A673 (cell line): Measurements from ENCODE around the gene BSN. TPM values are rescaled to one million over a fixed set of nuclear protein-coding genes. Genes with fewer than 3 reads are reported as not detected.

Source experiments
- BruUV-seq: library from RNA; stranded (reverse); fragments of 400-500 nt; replicated peaks from 2 replicates; lab custom pipeline; 2021; lab: Mats Ljungman, UMichigan
- CTCF ChIA-PET: fragments of 300-600 bp; sonication (Branson Sonifier 250); formaldehyde crosslinking; loops from one replicate; lab custom pipeline; 2022; ENCODE audit warnings: antibody characterized with exemption; lab: Charles Lee
- POLR2A ChIA-PET: fragments of 300-600 bp; sonication (Branson Sonifier 250); formaldehyde crosslinking; loops from one replicate; lab custom pipeline; 2022; ENCODE audit warnings: antibody characterized with exemption; ENCODE audit not compliant: low non-redundant PET; lab: Charles Lee
- DNase-seq: peaks from one replicate; pipeline ENCODE4 v3.0.0-alpha.2; 2015; ENCODE audit warnings: low spot score
- H3K27ac ChIP-seq: fragments of 200-600 bp; sonication (generic); 2 replicates; pipeline ENCODE4 v1.5.1; 2016; ENCODE audit warnings: mixed run types, low read depth, mild to moderate bottlenecking, mixed read lengths, antibody characterized with exemption, low read length; ENCODE audit not compliant: poor library complexity, severe bottlenecking
- H3K27me3 ChIP-seq: fragments of 200-600 bp; sonication (generic); replicated peaks from 2 replicates; pipeline ENCODE4 v1.6.1; 2017; ENCODE audit warnings: mixed run types, low read depth, mild to moderate bottlenecking, mixed read lengths, antibody characterized with exemption, low read length; ENCODE audit not compliant: insufficient read depth, poor library complexity
- H3K36me3 ChIP-seq: fragments of 200-600 bp; sonication (generic); 2 replicates; pipeline ENCODE4 v1.6.1; 2016; ENCODE audit warnings: mixed run types, mild to moderate bottlenecking, mixed read lengths, antibody characterized with exemption, low read length; ENCODE audit not compliant: insufficient read depth, poor library complexity, severe bottlenecking
- H3K4me1 ChIP-seq: fragments of 200-600 bp; sonication (generic); 2 replicates; pipeline ENCODE4 v1.6.1; 2017; ENCODE audit warnings: mixed run types, mild to moderate bottlenecking, mixed read lengths, antibody characterized with exemption, low read length; ENCODE audit not compliant: insufficient read depth, poor library complexity, severe bottlenecking
- H3K4me3 ChIP-seq: fragments of 200-600 bp; sonication (generic); 2 replicates; pipeline ENCODE4 v1.5.1; 2016; ENCODE audit warnings: low read depth, mixed run types, mild to moderate bottlenecking, mixed read lengths, low read length; ENCODE audit not compliant: poor library complexity, severe bottlenecking
- H3K9me3 ChIP-seq: fragments of 200-600 bp; sonication (generic); 2 replicates; pipeline ENCODE4 v1.6.1; 2016; ENCODE audit warnings: mixed run types, low read depth, mild to moderate bottlenecking, mixed read lengths, antibody characterized with exemption, low read length; ENCODE audit not compliant: poor library complexity, severe bottlenecking
- EZH2 ChIP-seq: fragments of 200-600 bp; sonication (generic); IDR thresholded peaks from 2 replicates; pipeline ENCODE4 v1.6.1; 2017; ENCODE audit warnings: borderline replicate concordance, low read depth, mild to moderate bottlenecking, mixed read lengths, antibody characterized with exemption, low read length; ENCODE audit not compliant: poor library complexity, severe bottlenecking
- intact Hi-C: fragments of 100-400 bp; cut with micrococcal nuclease; formaldehyde crosslinking; loops from one replicate; pipeline ENCODE4 v1.10.0; 2022; ENCODE audit not compliant: unreplicated experiment
- total RNA-seq: library from RNA; stranded (reverse); gene quantifications from 2 replicates; pipeline ENCODE4 v1.2.3, GENCODE V29; 2021
- TF ChIP-seq, protein P1 (sequence below): fragments of 300-800, 200-600 bp; sonication (generic); conservative IDR thresholded peaks from 2 replicates; pipeline ENCODE4 v1.5.1; 2017; ENCODE audit warnings: low read depth, mild to moderate bottlenecking, antibody characterized with exemption, low read length, moderate library complexity, mixed read lengths

The BSN gene
- total RNA-seq, 1 experiment from 2014 or later: 1.4 TPM

DNA sequence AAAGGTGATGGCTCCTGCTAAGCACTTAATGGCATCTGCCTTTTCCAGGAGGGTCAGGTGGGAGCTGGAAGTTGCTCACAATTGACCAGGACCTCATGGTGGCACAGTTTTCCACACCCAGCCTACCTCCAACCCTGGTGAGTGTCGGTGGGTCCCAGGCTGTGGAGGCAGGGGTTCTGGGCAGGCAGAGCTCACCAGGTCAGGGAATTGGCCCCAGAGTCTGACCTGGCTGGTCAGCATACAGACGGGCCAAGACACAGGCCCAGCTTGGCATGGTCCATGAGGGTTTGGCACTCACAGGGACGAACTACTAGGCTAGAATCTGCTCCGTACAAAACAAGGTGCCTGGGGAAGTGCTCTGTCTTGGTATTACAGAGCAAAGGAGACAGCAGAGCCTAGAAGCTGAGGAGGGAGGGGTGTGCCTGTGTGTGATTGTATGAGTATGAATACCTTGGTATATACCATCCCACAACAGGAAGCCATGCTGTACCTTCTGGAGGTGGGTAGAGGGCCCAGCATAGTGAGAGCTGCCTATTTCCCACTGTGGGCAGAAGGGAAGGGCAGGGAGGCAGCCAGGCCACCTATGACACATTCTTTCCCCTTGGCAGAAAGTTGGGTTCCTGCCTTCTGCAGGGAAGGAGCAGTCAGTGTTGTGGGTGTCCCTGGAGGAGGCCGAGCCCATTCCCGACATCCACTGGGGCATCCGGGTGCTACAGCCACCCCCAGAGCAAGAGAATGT, 126.4 kb downstream of the BSN start:
- TF ChIP-seq EZH2: no peak
- TF ChIP-seq, protein P1, sequence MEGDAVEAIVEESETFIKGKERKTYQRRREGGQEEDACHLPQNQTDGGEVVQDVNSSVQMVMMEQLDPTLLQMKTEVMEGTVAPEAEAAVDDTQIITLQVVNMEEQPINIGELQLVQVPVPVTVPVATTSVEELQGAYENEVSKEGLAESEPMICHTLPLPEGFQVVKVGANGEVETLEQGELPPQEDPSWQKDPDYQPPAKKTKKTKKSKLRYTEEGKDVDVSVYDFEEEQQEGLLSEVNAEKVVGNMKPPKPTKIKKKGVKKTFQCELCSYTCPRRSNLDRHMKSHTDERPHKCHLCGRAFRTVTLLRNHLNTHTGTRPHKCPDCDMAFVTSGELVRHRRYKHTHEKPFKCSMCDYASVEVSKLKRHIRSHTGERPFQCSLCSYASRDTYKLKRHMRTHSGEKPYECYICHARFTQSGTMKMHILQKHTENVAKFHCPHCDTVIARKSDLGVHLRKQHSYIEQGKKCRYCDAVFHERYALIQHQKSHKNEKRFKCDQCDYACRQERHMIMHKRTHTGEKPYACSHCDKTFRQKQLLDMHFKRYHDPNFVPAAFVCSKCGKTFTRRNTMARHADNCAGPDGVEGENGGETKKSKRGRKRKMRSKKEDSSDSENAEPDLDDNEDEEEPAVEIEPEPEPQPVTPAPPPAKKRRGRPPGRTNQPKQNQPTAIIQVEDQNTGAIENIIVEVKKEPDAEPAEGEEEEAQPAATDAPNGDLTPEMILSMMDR: no peak
- H3K4me1 ChIP-seq: no peaks in the 10 kb centered on the region
- intact Hi-C loops: no loop called here
- CTCF ChIA-PET: no interaction called here
- H3K9me3 ChIP-seq: no peaks in the 10 kb centered on the region
- no peaks in the 10 kb centered on the region for H3K27me3 ChIP-seq
- no peak for DNase-seq
- POLR2A ChIA-PET: no interaction called here
- H3K27ac ChIP-seq: no peak overlapping the region
- BruUV-seq: no TSS peak
- peaks cover 2% of the 10 kb centered on the region for H3K36me3 ChIP-seq
- H3K4me3 ChIP-seq: no peak overlapping the region

DNA sequence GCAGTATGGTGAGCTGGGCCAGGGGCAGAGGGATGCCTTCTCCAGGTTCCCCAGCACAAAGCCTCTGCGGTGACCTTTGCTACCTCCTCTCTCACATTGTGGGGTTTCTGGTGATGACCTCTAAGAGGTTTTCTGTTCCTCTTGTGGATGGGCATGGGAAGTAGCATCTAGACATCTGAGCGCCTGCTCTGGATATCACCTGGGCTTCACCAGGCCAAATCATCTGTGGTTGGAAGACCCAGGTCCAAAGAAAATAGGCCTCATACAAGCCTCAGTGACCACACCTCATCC, 126.9 kb downstream of the BSN start:
- no peaks in the 10 kb centered on the region for H3K27me3 ChIP-seq
- CTCF ChIA-PET: no interaction called here
- TF ChIP-seq EZH2: no peak
- TF ChIP-seq, protein P1: no peak
- H3K4me3 ChIP-seq: no peak overlapping the region
- peaks cover 1% of the 10 kb centered on the region for H3K36me3 ChIP-seq
- intact Hi-C loops: no loop called here
- no peaks in the 10 kb centered on the region for H3K4me1 ChIP-seq
- POLR2A ChIA-PET: no interaction called here
- no peak for DNase-seq
- no peaks in the 10 kb centered on the region for H3K9me3 ChIP-seq
- no TSS peak for BruUV-seq
- no peak overlapping the region for H3K27ac ChIP-seq

DNA sequence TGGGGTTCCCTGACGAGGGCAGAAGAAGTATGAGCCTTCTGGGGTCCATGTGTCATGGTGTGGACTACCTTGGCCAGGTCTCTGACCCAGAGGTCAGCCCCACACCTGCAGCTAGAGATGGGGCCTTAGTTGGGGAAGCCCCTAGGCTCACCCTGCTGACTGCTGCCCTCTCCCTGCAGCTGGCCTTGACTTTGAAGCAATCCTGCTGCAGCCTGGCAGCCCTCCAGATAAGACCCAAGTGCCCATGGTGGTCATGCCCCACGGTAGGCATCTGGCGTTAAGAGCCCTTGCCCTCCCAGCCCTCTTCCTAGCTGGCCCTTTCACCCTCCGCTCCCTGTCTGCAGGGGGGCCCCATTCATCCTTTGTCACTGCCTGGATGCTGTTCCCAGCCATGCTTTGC, 127.3 kb downstream of the BSN start:
- H3K36me3 ChIP-seq: no peaks in the 10 kb centered on the region
- no peaks in the 10 kb centered on the region for H3K4me1 ChIP-seq
- no peaks in the 10 kb centered on the region for H3K9me3 ChIP-seq
- no peak for TF ChIP-seq EZH2
- TF ChIP-seq, protein P1: no peak
- H3K4me3 ChIP-seq: no peak overlapping the region
- no TSS peak for BruUV-seq
- no peak for DNase-seq
- CTCF ChIA-PET: no interaction called here
- POLR2A ChIA-PET: no interaction called here
- no peak overlapping the region for H3K27ac ChIP-seq
- intact Hi-C loops: no loop called here
- no peaks in the 10 kb centered on the region for H3K27me3 ChIP-seq
